Keratinocyte (primary cell): ENCODE measurements around the gene RPL27A.

Source experiments
- CTCF ChIP-seq, 3 experiments: IDR thresholded peaks in 1 of 3; conservative IDR thresholded peaks in 1 of 3; optimal IDR thresholded peaks in 1 of 3; 2 replicates in 2 of 3; 3 replicates in 1 of 3; pipeline versions ENCODE3 to v1.5.1; 2011; ENCODE audit warnings: low read length in 3 of 3, mild to moderate bottlenecking in 3 of 3, moderate library complexity in 2 of 3, control low read depth in 1 of 3, inconsistent platforms in 1 of 3; ENCODE audit not compliant: insufficient read depth in 2 of 3; ENCODE audit errors: extremely low read depth in 1 of 3
- EZH2 ChIP-seq: IDR thresholded peaks from one replicate; pipeline ENCODE4 v1.6.1; 2012; ENCODE audit warnings: inconsistent platforms, mild to moderate bottlenecking, low read length, moderate library complexity

GRCh38 chr11:8672346-8672745, 10.2 kb upstream of the RPL27A start:
- TF ChIP-seq CTCF (optimal IDR thresholded peaks at IDR 0.05 in 1 of 3, IDR thresholded peaks at IDR 0.05 in 1 of 3, conservative IDR thresholded peaks at IDR 0.05 in 1 of 3; ENCODE audit: extremely low read depth in 1 of 3, insufficient read depth in 2 of 3, low read length in 3 of 3) (no peak), EZH2 (no peak)
